GM12891 (cell line): Measurements from ENCODE around the gene PDGFD.

Source experiments
- POLR2A ChIP-seq: IDR thresholded peaks from 2 replicates; pipeline ENCODE4 v1.6.1; 2011; ENCODE audit warnings: low read depth, low read length, control low read depth
- POLR2AphosphoS5 ChIP-seq: IDR thresholded peaks from 2 replicates; pipeline ENCODE4 v1.6.1; 2011; ENCODE audit warnings: low read depth, low read length, control low read depth
- POU2F2 ChIP-seq: IDR thresholded peaks from 2 replicates; pipeline ENCODE4 v1.6.1; 2011; ENCODE audit warnings: low read depth, mild to moderate bottlenecking, control low read depth, low read length, moderate library complexity
- TAF1 ChIP-seq: IDR thresholded peaks from 2 replicates; pipeline ENCODE4 v1.6.1; 2011; ENCODE audit warnings: low read depth, low read length, control low read depth

GRCh38 chr11:104120493-104121137, 43.3 kb downstream of the PDGFD start:
- TF ChIP-seq POLR2A (no peak), POLR2AphosphoS5 (no peak), TAF1 (no peak), POU2F2 (no peak)
